Measurements from ENCODE around the gene GZMB.
A peak's percentile ranks its signal among the peaks of the same experiment; 100 is the strongest.

Gene GZMB

GRCh38 chr14:24680516-24680915, 46.5 kb upstream of the GZMB start:
- TF ChIP-seq, protein P1, sequence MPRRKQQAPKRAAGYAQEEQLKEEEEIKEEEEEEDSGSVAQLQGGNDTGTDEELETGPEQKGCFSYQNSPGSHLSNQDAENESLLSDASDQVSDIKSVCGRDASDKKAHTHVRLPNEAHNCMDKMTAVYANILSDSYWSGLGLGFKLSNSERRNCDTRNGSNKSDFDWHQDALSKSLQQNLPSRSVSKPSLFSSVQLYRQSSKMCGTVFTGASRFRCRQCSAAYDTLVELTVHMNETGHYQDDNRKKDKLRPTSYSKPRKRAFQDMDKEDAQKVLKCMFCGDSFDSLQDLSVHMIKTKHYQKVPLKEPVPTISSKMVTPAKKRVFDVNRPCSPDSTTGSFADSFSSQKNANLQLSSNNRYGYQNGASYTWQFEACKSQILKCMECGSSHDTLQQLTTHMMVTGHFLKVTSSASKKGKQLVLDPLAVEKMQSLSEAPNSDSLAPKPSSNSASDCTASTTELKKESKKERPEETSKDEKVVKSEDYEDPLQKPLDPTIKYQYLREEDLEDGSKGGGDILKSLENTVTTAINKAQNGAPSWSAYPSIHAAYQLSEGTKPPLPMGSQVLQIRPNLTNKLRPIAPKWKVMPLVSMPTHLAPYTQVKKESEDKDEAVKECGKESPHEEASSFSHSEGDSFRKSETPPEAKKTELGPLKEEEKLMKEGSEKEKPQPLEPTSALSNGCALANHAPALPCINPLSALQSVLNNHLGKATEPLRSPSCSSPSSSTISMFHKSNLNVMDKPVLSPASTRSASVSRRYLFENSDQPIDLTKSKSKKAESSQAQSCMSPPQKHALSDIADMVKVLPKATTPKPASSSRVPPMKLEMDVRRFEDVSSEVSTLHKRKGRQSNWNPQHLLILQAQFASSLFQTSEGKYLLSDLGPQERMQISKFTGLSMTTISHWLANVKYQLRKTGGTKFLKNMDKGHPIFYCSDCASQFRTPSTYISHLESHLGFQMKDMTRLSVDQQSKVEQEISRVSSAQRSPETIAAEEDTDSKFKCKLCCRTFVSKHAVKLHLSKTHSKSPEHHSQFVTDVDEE (CRISPR knock-in tag; IDR thresholded peaks at IDR 0.05) = no peak
- no peak for ATAC-seq

DNA sequence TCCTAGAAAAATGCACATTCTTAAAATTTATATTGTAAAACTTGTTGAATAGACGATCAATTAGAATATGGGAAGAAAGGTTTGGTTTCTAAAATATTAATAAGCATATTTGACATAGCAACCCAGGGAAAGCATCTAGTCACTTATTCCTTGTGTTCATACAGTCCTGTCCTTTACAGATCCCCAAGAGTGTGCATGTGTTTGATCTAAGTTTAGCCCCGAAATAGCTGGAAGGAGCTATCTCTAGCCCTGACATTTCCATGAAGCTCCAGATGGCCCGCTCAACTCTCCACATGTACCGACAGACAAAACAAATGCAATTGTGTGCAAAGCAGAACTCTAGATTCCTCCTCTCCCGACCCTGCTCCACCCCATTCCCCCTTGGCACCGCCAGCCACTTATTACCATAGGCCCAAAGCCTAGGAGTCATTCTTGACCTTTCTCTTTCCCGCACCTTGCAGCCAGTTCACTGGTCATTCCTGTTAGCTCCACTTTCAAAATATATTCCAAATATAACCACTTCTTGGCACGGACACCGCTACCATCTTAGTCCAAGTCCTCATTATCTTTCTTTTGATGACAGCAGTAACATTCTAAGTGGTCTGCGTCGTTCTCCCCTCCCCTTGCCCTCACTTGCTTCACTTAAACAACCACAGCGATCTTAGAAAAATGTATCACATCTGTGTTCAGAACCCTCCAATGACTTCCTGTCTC, 45.4 kb upstream of the GZMB start:
- ATAC-seq = no peak
- TF ChIP-seq ZFP30 (CRISPR knock-in tag; IDR thresholded peaks at IDR 0.05) = no peak
- no peak for TF ChIP-seq TOX (CRISPR knock-in tag; IDR thresholded peaks at IDR 0.05; ENCODE audit: borderline replicate concordance)
- TF ChIP-seq CSDC2 (CRISPR knock-in tag; IDR thresholded peaks at IDR 0.05) = no peak
- TF ChIP-seq ZC3H10 (CRISPR knock-in tag; IDR thresholded peaks at IDR 0.05) = no peak
- TF ChIP-seq RARB (CRISPR knock-in tag; IDR thresholded peaks at IDR 0.05) = no peak
- TF ChIP-seq ARNTL (CRISPR knock-in tag; IDR thresholded peaks at IDR 0.05; ENCODE audit: borderline replicate concordance, low read depth) = no peak

DNA sequence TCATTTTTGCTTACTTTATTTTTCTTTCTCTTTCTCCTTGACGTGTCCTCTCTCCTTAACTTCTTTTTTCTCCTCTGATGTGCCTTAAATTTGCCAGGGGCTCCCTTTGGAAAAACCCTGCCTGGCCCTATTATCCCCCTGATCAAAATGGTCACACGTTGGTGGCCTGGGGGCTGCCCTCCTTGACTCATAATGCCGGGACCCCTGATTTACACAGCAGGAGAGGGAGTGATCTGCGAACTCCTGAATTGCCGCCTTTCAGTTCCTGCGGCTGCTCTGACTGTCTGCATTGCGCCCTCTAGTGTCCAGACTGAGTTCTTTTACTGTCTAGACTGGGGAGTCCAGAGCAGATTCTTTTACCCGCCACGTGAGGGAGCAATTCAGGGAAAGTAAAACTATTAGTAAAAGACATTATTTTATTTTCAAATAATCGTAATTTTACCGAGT, 44.8 kb upstream of the GZMB start:
- TF ChIP-seq ZNF70 (CRISPR knock-in tag; IDR thresholded peaks at IDR 0.05) = no peak
- no peak for TF ChIP-seq CSDC2 (CRISPR knock-in tag; IDR thresholded peaks at IDR 0.05)
- TF ChIP-seq OSR1 (CRISPR knock-in tag; IDR thresholded peaks at IDR 0.05) = no peak
- TF ChIP-seq GLIS3 (CRISPR knock-in tag; IDR thresholded peaks at IDR 0.05) = no peak
- TF ChIP-seq ZFP30 (CRISPR knock-in tag; IDR thresholded peaks at IDR 0.05) = no peak
- TF ChIP-seq PPARA (CRISPR knock-in tag; IDR thresholded peaks at IDR 0.05; ENCODE audit: borderline replicate concordance) = no peak

GRCh38 chr14:24677956-24678355, 44.0 kb upstream of the GZMB start:
- no peak for ATAC-seq
- TF ChIP-seq GLIS3 (CRISPR knock-in tag; IDR thresholded peaks at IDR 0.05) (no peak), ISL1 (CRISPR knock-in tag; IDR thresholded peaks at IDR 0.05) (no peak), ESRRG (CRISPR knock-in tag; IDR thresholded peaks at IDR 0.05) (no peak), TCF4 (CRISPR knock-in tag; IDR thresholded peaks at IDR 0.05; ENCODE audit: borderline replicate concordance) (no peak), TOX (CRISPR knock-in tag; IDR thresholded peaks at IDR 0.05; ENCODE audit: borderline replicate concordance) (no peak), OSR1 (CRISPR knock-in tag; IDR thresholded peaks at IDR 0.05) (no peak), ZNF8 (CRISPR knock-in tag; IDR thresholded peaks at IDR 0.05) (no peak), ZFP30 (CRISPR knock-in tag; IDR thresholded peaks at IDR 0.05) (no peak), RARB (CRISPR knock-in tag; IDR thresholded peaks at IDR 0.05) (no peak)
- TF ChIP-seq, protein P2, sequence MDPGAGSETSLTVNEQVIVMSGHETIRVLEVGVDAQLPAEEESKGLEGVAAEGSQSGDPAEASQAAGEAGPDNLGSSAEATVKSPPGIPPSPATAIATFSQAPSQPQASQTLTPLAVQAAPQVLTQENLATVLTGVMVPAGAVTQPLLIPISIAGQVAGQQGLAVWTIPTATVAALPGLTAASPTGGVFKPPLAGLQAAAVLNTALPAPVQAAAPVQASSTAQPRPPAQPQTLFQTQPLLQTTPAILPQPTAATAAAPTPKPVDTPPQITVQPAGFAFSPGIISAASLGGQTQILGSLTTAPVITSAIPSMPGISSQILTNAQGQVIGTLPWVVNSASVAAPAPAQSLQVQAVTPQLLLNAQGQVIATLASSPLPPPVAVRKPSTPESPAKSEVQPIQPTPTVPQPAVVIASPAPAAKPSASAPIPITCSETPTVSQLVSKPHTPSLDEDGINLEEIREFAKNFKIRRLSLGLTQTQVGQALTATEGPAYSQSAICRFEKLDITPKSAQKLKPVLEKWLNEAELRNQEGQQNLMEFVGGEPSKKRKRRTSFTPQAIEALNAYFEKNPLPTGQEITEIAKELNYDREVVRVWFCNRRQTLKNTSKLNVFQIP (CRISPR knock-in tag; IDR thresholded peaks at IDR 0.05; ENCODE audit: borderline replicate concordance, low read depth) = no peak
- TF ChIP-seq, protein P3, sequence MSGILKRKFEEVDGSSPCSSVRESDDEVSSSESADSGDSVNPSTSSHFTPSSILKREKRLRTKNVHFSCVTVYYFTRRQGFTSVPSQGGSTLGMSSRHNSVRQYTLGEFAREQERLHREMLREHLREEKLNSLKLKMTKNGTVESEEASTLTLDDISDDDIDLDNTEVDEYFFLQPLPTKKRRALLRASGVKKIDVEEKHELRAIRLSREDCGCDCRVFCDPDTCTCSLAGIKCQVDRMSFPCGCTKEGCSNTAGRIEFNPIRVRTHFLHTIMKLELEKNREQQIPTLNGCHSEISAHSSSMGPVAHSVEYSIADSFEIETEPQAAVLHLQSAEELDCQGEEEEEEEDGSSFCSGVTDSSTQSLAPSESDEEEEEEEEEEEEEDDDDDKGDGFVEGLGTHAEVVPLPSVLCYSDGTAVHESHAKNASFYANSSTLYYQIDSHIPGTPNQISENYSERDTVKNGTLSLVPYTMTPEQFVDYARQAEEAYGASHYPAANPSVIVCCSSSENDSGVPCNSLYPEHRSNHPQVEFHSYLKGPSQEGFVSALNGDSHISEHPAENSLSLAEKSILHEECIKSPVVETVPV (CRISPR knock-in tag; IDR thresholded peaks at IDR 0.05) = no peak
- TF ChIP-seq, protein P1 (CRISPR knock-in tag; IDR thresholded peaks at IDR 0.05) = no peak
- TF ChIP-seq, protein P4, sequence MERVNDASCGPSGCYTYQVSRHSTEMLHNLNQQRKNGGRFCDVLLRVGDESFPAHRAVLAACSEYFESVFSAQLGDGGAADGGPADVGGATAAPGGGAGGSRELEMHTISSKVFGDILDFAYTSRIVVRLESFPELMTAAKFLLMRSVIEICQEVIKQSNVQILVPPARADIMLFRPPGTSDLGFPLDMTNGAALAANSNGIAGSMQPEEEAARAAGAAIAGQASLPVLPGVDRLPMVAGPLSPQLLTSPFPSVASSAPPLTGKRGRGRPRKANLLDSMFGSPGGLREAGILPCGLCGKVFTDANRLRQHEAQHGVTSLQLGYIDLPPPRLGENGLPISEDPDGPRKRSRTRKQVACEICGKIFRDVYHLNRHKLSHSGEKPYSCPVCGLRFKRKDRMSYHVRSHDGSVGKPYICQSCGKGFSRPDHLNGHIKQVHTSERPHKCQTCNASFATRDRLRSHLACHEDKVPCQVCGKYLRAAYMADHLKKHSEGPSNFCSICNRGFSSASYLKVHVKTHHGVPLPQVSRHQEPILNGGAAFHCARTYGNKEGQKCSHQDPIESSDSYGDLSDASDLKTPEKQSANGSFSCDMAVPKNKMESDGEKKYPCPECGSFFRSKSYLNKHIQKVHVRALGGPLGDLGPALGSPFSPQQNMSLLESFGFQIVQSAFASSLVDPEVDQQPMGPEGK (CRISPR knock-in tag; IDR thresholded peaks at IDR 0.05; ENCODE audit: borderline replicate concordance) = no peak

More for the DNA sequence above, 44.8 kb upstream of the GZMB start:
- peak; percentile 100 for ATAC-seq
